ENCODE measurements around the gene DCST1. TPM values are rescaled to one million over a fixed set of nuclear protein-coding genes. Genes with fewer than 3 reads are reported as not detected.
A peak's percentile ranks its signal among the peaks of the same experiment; 100 is the strongest.

Gene DCST1
- total RNA-seq, 1 experiment from 2014 or later: 0.32 TPM

- H3K79me2 ChIP-seq (ENCODE audit: insufficient read depth, low read length): no peaks in the 10 kb centered on the region
- no peaks in the 10 kb centered on the region for H3K27me3 ChIP-seq (ENCODE audit: insufficient read depth, low read length)
- no peaks in the 10 kb centered on the region for H3K9me3 ChIP-seq (ENCODE audit: control insufficient read depth in 1 of 2, insufficient read depth in 1 of 2, low read depth in 1 of 2, low read length in 2 of 2)
- no peak overlapping the region for H3K9ac ChIP-seq (ENCODE audit: low read length)
- H3K4me1 ChIP-seq (ENCODE audit: control insufficient read depth in 1 of 2, insufficient read depth in 2 of 2, low read length in 2 of 2): peaks cover 12 to 29% of the 10 kb centered on the region in 2 experiments; a peak in 3 of 4 replicates
- ChIA-PET RAD21 (ENCODE audit: low non-redundant PET in 1 of 2, low total read pairs in 2 of 2, uncharacterized antibody in 2 of 2, unreplicated experiment in 2 of 2) (interaction anchor here in 1 of 2 experiments (1.5 kb wide), 1 partner anchor 73 kb away, joined by 5 read pairs; no protein-coding TSS in a partner anchor), CTCF (interaction anchor here (1.1 to 2.4 kb wide), 4 partner anchors 10 to 78 kb away, joined by 3 to 25 read pairs (median 9); partner anchors contain the start of gene KRTCAP2), POLR2A (no interaction called here)
- TF ChIP-seq EGR1 (IDR thresholded peaks at IDR 0.05; ENCODE audit: low read depth) (no peak), CBX3 (IDR thresholded peaks at IDR 0.05; ENCODE audit: low read depth) (no peak), RAD21 (IDR thresholded peaks at IDR 0.05; ENCODE audit: low read depth) (no peak), POLR2AphosphoS5 (IDR thresholded peaks at IDR 0.05; ENCODE audit: low read depth, low read length) (no peak), JUND (IDR thresholded peaks at IDR 0.05) (no peak), SIN3A (IDR thresholded peaks at IDR 0.05; ENCODE audit: low read depth) (no peak)
- H3K4me2 ChIP-seq (ENCODE audit: low read length): peak overlapping the region; percentile 40
- H3K36me3 ChIP-seq (ENCODE audit: control insufficient read depth in 1 of 2, insufficient read depth in 2 of 2, low read length in 2 of 2): no peaks in the 10 kb centered on the region
- no peaks in the 10 kb centered on the region for H4K20me1 ChIP-seq (ENCODE audit: insufficient read depth)
- H3K9me2 ChIP-seq (ENCODE audit: insufficient read depth): no peaks in the 10 kb centered on the region
- DNase-seq (ENCODE audit: low read depth, low spot score) (no peak), ATAC-seq (no peak)
- peak overlapping the region; percentile 1 for H2AFZ ChIP-seq (ENCODE audit: low read depth, low read length, poor library complexity, severe bottlenecking)
- intact Hi-C loops (cut with micrococcal nuclease): loop anchor here (2.0 to 10.0 kb wide), 2 partner anchors 34 to 500 kb away; no protein-coding TSS in a partner anchor
- peak overlapping the region; percentile 18; the same call in 1 of the 2 replicates for H3K27ac ChIP-seq (ENCODE audit: low read depth, low read length)
- BruUV-seq (replicated peaks): no TSS peak
- H3K4me3 ChIP-seq (replicated peaks in 1 of 2; ENCODE audit: low read depth in 1 of 2, low read length in 2 of 2): no peak overlapping the region
Measured at GRCh38 chr1:155094622-155094948, 61.0 kb downstream of the DCST1 start.

DNA sequence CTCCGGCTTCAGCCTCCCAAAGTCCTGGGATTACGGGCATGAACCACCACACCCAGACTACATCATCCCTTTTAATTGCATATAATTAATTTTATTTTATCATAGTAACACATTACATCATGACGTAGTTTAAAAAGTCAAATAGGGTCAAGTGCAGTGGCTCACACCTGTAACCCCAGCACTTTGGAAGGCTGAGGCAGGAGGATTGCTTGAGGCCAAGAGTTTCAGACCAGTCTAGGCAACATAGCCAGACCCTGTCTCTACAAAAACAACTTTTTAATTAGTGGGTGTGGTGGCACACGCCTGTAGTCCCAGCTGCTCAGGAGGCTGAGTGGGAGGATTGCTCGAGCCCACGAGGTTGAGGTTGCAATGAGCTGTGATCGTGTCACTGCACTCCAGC lies 65.7 kb downstream of the DCST1 start:
- H3K36me3 ChIP-seq (ENCODE audit: control insufficient read depth in 1 of 2, insufficient read depth in 2 of 2, low read length in 2 of 2): no peaks in the 10 kb centered on the region
- ChIA-PET CTCF (interaction anchor here (0.9 to 1.7 kb wide), 2 partner anchors 8 to 74 kb away, joined by 3 to 6 read pairs; partner anchors contain the start of gene KRTCAP2), POLR2A (no interaction called here), RAD21 (ENCODE audit: low non-redundant PET in 1 of 2, low total read pairs in 2 of 2, uncharacterized antibody in 2 of 2, unreplicated experiment in 2 of 2) (no interaction called here)
- no peaks in the 10 kb centered on the region for H3K27me3 ChIP-seq (ENCODE audit: insufficient read depth, low read length)
- no peak overlapping the region for H3K4me3 ChIP-seq (replicated peaks in 1 of 2; ENCODE audit: low read depth in 1 of 2, low read length in 2 of 2)
- H3K27ac ChIP-seq (ENCODE audit: low read depth, low read length): no peak overlapping the region
- no peaks in the 10 kb centered on the region for H3K9me3 ChIP-seq (ENCODE audit: control insufficient read depth in 1 of 2, insufficient read depth in 1 of 2, low read depth in 1 of 2, low read length in 2 of 2)
- H3K9me2 ChIP-seq (ENCODE audit: insufficient read depth): no peaks in the 10 kb centered on the region
- H4K20me1 ChIP-seq (ENCODE audit: insufficient read depth): no peaks in the 10 kb centered on the region
- H3K9ac ChIP-seq (ENCODE audit: low read length): no peak overlapping the region
- H3K4me1 ChIP-seq (ENCODE audit: control insufficient read depth in 1 of 2, insufficient read depth in 2 of 2, low read length in 2 of 2): peaks cover 3 to 5% of the 10 kb centered on the region in 2 experiments; a peak in 3 of 4 replicates
- ATAC-seq: no peak
- DNase-seq (ENCODE audit: low read depth, low spot score): no peak
- H2AFZ ChIP-seq (ENCODE audit: low read depth, low read length, poor library complexity, severe bottlenecking): no peak overlapping the region
- no TSS peak for BruUV-seq (replicated peaks)
- H3K4me2 ChIP-seq (ENCODE audit: low read length): no peak overlapping the region
- intact Hi-C loops (cut with micrococcal nuclease): loop anchor here (10.0 kb wide), 1 partner anchor 495 kb away; no protein-coding TSS in a partner anchor
- TF ChIP-seq RAD21 (IDR thresholded peaks at IDR 0.05; ENCODE audit: low read depth) (no peak), CEBPB (IDR thresholded peaks at IDR 0.05; ENCODE audit: low read depth) (no peak), CTCF (IDR thresholded peaks at IDR 0.05 in 2 of 3, conservative IDR thresholded peaks at IDR 0.05 in 1 of 3; ENCODE audit: borderline replicate concordance in 1 of 3, insufficient read depth in 1 of 3, low read depth in 2 of 3, low read length in 2 of 3) (no peak), EGR1 (IDR thresholded peaks at IDR 0.05; ENCODE audit: low read depth) (no peak)
- no peaks in the 10 kb centered on the region for H3K79me2 ChIP-seq (ENCODE audit: insufficient read depth, low read length)

Other genes with a start within 250 kb of the DCST1 start
- gene KCNN3, start 163.5 kb upstream of the DCST1 start, total RNA-seq (2021; ENCODE audit: unreplicated experiment): 1.1 TPM
- gene PMVK, start 97.1 kb upstream of the DCST1 start, total RNA-seq (2021; ENCODE audit: unreplicated experiment): 24.0 TPM
- gene PBXIP1, start 77.7 kb upstream of the DCST1 start, total RNA-seq (2021; ENCODE audit: unreplicated experiment): 12.6 TPM
- 37.2 TPM for gene PYGO2, start 72.0 kb upstream of the DCST1 start, total RNA-seq (2021; ENCODE audit: unreplicated experiment)
- gene SHC1, start 63.1 kb upstream of the DCST1 start, total RNA-seq (2021; ENCODE audit: unreplicated experiment): 148 TPM
- gene CKS1B, start 59.1 kb upstream of the DCST1 start, total RNA-seq (2021; ENCODE audit: unreplicated experiment): 229 TPM
- gene FLAD1, start 50.5 kb upstream of the DCST1 start, total RNA-seq (2021; ENCODE audit: unreplicated experiment): 58.4 TPM
- gene LENEP, start 40.2 kb upstream of the DCST1 start, total RNA-seq (2021; ENCODE audit: unreplicated experiment): 0.42 TPM
- 57.0 TPM for gene ZBTB7B, start 31.0 kb upstream of the DCST1 start, total RNA-seq (2021; ENCODE audit: unreplicated experiment)
- 2.0 TPM for gene DCST2, start within 50 bp of the DCST1 start, total RNA-seq (2021; ENCODE audit: unreplicated experiment)
- 149 TPM for gene ADAM15, start 17.5 kb downstream of the DCST1 start, total RNA-seq (2021; ENCODE audit: unreplicated experiment)
- gene EFNA4, start 29.9 kb downstream of the DCST1 start, total RNA-seq (2021; ENCODE audit: unreplicated experiment): 9.8 TPM
- 20.4 TPM for gene EFNA3, start 45.0 kb downstream of the DCST1 start, total RNA-seq (2021; ENCODE audit: unreplicated experiment)
- 19.7 TPM for gene EFNA1, start 94.1 kb downstream of the DCST1 start, total RNA-seq (2021; ENCODE audit: unreplicated experiment)
- gene SLC50A1, start 102.0 kb downstream of the DCST1 start, total RNA-seq (2021; ENCODE audit: unreplicated experiment): 49.9 TPM
- gene DPM3, start 106.7 kb downstream of the DCST1 start, total RNA-seq (2021; ENCODE audit: unreplicated experiment): 113 TPM
- 143 TPM for gene KRTCAP2, start 139.5 kb downstream of the DCST1 start, total RNA-seq (2021; ENCODE audit: unreplicated experiment)
- 3.8 TPM for gene TRIM46, start 140.0 kb downstream of the DCST1 start, total RNA-seq (2021; ENCODE audit: unreplicated experiment)
- 15.9 TPM for gene THBS3, start 174.1 kb downstream of the DCST1 start, total RNA-seq (2021; ENCODE audit: unreplicated experiment)
- 69.1 TPM for gene MTX1, start 174.9 kb downstream of the DCST1 start, total RNA-seq (2021; ENCODE audit: unreplicated experiment)
- gene ENTREP3, start 221.7 kb downstream of the DCST1 start, total RNA-seq (2021; ENCODE audit: unreplicated experiment): 69.9 TPM
- gene SCAMP3, start 228.5 kb downstream of the DCST1 start, total RNA-seq (2021; ENCODE audit: unreplicated experiment): 64.2 TPM
- 72.6 TPM for gene CLK2, start 239.7 kb downstream of the DCST1 start, total RNA-seq (2021; ENCODE audit: unreplicated experiment)
- 8.5 TPM for gene HCN3, start 243.6 kb downstream of the DCST1 start, total RNA-seq (2021; ENCODE audit: unreplicated experiment)